Stimulated activated CD4-positive, alpha-beta T cell treated with anti-CD3 and anti-CD28 coated beads, Interleukin-15, amount 100 ng/mL, for 48 hours (primary cell): ENCODE data around the gene DDX56.

Source experiments
- DNase-seq, 2 donors: peaks; one replicate each; pipeline ENCODE4 v3.0.0-alpha.2; 2020; ENCODE audit warnings: low read depth in 2 of 2

DDX56 gene

GRCh38 chr7:44595934-44596635, 22.4 kb upstream of the DDX56 start:
- no peak for DNase-seq

- DNase-seq, result no peak
Observed at GRCh38 chr7:44590910-44591309, 17.2 kb upstream of the DDX56 start.

- peak in 1 of 2 donors; percentile 45 for DNase-seq
Observed at GRCh38 chr7:44587843-44588711, 14.4 kb upstream of the DDX56 start.

GRCh38 chr7:44583146-44583865, 9.6 kb upstream of the DDX56 start:
- no peak for DNase-seq

GRCh38 chr7:44581879-44582603, 8.3 kb upstream of the DDX56 start, which contains the start of gene TMED4:
Gene TMED4 (minus strand): TSS chr7:44582231. CDS start chr7:44582206, 25 bp downstream.
- DNase-seq, result peak; percentile 100

GRCh38 chr7:44580945-44581878, 7.5 kb upstream of the DDX56 start:
- peak; percentile 18 to 39 for DNase-seq

- DNase-seq, result no peak
Observed at GRCh38 chr7:44576228-44576627, 2.5 kb upstream of the DDX56 start.

GRCh38 chr7:44575054-44575453, 1.3 kb upstream of the DDX56 start:
- no peak for DNase-seq

GRCh38 chr7:44574287-44574872, 672 bp upstream of the DDX56 start:
- no peak for DNase-seq

GRCh38 chr7:44572771-44573170, 937 bp downstream of the DDX56 start:
- DNase-seq, result no peak

GRCh38 chr7:44569959-44570358, 3.7 kb downstream of the DDX56 start:
- no peak for DNase-seq

- no peak for DNase-seq
Observed at GRCh38 chr7:44568771-44569560, 4.7 kb downstream of the DDX56 start.

GRCh38 chr7:44567884-44568283, 5.8 kb downstream of the DDX56 start:
- DNase-seq, result no peak

- DNase-seq, result no peak
Observed at GRCh38 chr7:44566680-44567079, 7.0 kb downstream of the DDX56 start.

GRCh38 chr7:44565795-44566559, 7.7 kb downstream of the DDX56 start:
- no peak for DNase-seq

- peak; percentile 22 to 50 for DNase-seq
Observed at GRCh38 chr7:44565097-44565794, 8.5 kb downstream of the DDX56 start.

- DNase-seq, result no peak
Observed at GRCh38 chr7:44564606-44565005, 9.1 kb downstream of the DDX56 start.

- no peak for DNase-seq
Observed at GRCh38 chr7:44563171-44563679, 10.5 kb downstream of the DDX56 start.
